Measurements from ENCODE around the gene HIP1R.

The HIP1R gene

DNA sequence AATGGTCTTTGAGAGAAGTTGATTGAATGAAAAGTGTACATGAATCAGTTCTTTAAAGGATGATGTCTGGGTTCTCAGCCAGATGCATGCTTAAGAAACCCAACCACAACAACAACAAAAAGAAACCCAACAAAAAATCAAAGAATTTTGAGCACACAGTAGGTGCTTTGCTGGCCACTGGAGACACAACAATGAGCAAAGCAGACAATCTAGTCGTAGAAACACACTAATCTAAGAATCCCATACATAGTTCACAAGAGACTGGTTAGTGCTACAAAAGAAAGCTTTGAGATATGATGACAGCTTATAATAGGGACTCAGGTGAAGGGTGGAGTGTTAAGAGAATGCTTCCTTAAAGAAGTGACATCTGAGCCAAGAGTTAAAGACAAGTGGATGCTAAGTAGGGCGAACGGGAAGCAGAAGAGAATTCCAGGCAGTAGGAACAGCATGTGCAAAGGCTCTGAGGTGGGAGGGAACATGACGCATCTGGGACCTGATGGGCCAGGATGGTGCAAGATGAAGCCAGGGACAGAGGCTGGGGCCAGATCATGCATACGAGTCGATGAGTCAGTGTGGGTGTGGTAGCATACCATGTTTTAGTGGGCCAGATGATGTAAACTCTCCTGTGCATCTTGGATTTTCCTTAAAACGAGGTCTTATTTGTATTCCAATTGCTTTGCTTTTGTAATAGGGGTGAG is 4.6 kb upstream of the HIP1R start:
- no peak for DNase-seq

DNA sequence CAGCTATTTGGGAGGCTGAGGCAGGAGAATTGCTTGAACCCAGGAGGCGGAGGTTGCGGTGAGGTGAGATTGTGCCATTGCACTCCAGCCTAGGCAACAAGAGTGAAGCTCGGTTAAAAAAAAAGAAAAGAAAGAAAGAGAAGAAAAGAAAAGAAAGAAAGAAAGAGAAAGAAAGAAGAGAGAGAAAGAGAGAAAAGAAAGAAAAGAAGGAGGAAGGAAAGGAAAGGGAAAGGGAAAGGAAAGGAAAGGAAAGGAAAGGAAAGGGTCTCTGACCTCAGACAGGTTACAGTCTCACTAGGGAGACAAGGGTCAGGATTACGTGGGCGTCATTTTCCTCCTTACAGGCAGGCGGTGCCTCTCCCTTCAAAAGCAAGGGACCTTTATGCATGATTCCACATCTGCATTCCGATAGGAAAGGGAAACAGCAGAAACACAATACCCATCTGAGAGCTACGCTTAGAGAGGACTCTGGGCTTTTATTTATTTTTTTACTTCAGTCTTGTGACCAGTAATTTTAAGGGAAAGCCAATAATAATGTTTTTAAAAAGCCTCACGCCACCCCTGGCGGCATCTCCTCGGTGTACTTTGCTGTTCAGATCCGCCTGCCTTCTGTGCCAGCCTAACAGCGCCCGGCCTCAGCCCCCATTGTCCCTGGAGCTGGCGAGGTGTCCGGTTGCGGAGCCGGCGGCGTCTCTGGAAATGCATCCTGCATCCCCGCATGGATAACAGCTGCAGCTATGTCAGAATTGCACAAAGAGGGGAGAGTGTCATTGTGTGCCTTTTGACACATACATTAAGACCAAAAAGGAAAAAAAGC is 945 bp upstream of the HIP1R start:
- no peak for DNase-seq

DNA sequence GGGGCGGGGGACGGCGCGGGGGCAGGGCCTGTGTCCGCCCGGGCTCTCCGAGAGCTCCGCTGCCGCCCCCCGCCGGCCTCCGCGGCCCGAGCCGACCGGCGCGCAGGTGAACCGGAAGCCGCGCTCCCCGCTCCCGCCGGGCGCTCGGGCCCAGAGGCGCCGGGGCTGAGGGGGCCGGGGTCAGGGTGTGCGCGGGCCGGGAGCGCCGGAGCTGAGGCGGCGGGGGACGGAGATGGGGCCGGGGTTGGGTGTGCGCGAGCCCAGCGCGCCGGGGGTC is 431 bp downstream of the HIP1R start:
- DNase-seq: no peak

DNA sequence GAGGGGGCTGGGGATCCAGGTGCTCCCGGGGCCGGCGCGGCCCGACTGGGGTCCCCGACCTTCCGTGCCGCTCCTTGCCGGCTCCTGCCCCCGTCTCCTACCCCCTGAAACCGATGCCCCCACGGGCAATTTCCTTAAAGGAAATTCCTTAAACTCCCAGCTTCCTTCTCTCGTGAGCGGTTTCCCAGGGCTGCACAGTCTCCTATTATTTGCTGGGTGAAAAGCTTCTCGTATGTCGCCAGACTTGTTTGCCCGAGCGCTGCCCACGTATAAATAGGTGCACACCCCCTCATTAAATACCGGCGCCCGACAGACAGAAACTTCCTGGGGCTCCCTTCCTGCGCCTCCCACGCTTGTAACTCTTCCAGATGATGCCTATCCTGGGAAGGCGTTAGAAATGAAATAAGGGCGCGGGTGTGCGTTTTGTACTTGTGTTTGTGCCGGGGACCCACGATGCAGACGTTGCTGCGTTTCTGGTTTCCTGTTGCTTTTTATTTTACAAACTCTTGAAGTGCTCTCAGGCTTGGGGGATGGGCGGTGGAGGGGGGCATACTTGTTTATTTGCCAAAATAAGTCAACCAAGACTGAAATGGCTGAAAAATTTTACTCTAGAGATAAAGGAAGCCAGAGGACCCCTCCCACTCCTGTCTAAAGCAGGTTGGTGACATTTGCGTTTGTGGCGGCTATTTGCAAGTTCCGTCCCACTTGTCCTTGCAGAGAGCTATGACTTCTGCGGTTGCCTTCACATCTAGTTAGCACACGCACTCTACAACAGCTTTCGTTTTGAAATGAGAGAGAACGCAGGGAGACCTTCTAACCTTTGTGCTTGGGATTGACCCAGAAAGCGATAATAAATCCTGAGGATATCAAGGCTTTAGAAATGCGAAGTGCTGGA is 1.0 kb downstream of the HIP1R start:
- peak; percentile 70 for DNase-seq

DNA sequence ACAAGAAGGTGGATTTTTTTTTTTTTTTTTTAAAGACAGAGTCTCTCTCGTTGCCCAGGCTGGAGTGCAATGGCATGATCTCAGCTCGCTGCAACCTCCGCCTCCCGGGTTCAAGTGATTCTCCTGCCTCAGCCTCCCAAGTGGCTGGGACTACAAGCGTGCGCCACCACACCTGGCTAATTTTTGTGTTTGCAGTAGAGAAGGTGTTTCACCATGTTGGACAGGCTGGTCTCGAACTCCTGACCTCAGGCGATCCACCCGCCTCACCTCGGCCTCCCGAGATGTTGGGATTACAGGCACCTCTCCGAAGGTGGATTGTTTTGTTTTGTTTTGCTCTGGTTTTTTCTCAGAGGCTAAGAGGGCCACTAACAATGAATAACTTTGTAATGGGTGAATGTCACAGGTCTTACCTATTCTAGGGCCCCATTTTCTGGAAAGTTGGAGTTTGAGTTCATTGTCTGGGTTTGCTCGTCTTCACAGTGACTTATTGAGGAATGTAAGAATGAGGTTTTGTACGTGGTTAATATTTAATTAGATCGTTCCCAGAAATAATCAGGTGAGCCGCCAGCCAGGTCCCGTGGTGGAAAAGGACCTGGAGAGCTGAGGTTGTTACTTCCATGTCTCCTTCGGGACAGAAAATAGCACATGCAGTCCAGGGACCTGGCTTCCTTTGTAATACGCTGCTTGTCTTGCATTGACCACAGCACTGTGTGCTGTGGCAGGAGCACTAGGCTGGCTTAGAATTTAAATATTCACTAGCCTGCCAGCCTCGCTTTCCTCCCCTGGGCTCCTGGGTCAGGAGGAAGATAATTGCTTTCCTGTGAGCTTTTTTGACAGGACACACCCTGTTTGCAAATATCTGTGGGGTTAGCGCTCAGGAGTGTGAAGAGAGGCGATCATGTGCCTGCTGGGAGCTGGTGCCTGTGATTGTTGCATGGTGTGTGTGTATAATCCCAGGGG is 2.3 kb downstream of the HIP1R start:
- DNase-seq: peak; percentile 2

DNA sequence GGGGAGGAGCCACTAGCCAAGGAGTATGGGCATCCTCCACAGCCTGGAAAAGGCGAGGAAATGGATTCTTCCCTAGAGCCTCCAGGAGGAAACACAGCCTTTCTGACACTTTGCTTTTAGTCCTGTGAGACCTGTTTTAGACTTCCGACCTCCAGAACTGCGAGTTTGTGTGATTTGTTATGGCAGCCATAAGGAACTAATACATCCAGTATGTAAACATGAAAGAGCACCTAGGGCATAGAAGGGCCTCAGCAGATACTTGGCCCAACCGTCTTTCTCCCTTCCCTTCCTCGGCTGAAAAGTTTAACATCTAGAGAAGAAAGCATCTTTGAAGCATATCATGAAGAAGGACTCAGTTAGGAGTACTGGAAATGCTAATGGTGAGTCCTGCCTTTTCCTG is 3.6 kb downstream of the HIP1R start:
- peak; percentile 7 for DNase-seq

DNA sequence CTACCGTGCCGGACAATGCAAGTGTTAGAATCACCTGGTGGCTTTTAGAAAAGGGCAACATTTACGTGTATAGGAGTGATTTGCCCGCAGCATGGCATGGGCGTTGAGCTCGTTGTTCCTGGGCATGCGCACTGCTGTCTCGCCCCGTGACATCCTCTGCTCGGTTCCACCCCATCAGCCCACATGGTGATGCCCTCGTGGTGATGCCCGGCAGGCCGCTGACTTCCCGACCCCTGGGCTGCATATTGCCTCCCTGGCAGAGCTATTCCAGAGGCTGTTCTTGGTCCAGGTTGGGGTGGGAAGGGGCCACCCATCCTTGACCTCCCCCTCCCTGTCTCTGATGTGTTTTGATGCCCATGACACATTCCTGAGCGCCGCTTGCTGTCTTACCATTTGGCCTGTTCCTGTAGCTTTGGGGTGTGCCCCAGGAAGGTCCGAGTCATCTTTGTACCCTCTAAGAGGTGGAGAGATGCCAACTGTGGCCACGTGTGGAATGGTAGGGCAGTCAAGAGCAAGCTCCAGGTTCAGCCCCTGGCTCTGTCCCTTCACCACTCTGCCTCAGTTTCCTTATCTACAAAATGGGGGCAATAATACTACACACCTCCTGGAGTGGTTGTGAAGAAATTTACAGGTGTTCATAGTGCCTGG is 4.8 kb downstream of the HIP1R start:
- peak; percentile 5 for DNase-seq

DNA sequence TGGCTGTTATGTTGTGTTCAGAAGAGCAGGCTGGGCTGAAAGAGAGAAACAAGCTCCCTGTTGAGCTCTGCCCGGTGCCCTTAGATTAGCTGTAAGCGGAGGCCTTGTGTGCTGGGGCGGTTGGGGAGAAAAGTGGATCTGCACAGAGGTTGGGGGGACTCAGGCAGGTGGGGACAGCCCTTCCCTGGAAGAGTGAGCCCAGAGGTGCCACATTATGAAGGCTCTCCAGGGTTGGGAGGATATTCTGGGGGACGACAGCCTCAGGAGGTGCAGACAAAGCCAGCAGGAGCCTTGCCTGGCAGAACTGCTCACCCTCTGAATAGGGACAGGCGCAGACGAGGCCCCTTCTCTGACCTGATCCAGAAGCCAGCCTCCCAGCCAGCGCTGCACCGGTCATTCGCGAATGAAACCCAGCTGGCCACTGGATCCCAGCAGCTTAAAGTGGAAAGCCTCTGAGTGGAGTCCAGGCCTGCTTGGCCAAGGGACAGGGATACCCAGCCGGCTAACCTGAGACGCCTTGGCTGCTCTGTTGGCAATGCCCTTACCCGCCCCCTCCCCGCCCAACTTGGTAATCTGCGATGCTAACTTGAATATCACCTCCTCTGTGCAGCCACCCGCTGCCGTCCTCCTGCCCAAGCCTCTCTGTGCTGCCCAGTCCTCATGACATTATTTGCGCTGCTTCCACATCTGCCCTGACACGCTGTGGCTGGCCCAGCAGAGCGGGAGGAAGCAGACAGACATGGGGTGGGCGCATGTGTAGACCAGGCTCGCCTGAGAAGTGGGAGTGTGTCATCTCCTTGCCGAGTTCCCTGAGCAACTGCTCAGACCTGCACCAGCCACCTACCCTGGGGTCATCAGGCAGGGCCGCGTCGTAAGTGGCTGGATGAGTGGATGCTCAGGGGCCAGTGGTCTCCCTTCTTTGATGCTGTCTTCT is 5.6 kb downstream of the HIP1R start:
- DNase-seq: peak; percentile 9

DNA sequence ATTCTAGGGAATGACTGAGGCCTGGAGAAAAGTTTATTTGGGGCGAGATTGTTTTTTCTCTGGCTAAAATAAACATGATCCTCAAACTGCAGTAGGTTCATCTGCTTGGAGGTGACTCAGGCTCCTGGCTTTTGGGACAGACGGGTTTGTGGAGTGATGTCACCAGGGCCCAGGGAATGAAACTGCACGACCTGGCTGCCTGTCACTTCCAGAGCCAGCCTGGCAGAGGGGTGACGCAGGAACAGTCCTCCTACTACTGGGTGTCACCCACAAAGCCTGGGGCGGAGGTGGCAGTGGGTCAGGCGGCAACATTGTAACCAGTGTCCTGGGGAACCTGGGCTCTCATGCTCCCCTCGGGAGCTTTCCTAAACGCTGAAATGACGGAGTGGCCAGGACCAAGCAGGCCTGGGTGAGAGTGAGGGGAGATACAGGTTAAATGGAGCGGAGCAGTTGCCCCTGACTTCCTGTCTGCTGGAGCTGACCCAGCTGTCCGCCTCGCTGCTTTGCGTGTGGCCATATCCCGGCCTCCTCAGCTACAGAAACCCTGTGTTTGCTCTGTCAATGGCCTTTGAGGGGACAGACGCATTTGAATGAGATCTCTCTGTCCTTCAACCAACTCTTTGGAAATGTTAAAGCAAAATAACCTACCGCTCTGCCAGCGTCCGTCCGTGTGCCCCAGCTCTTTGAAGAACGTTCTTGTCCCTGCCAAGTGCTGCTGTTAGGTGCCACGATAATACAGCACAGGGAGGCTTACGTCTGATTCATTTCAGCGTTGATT is 6.5 kb downstream of the HIP1R start:
- DNase-seq: peak; percentile 10

DNA sequence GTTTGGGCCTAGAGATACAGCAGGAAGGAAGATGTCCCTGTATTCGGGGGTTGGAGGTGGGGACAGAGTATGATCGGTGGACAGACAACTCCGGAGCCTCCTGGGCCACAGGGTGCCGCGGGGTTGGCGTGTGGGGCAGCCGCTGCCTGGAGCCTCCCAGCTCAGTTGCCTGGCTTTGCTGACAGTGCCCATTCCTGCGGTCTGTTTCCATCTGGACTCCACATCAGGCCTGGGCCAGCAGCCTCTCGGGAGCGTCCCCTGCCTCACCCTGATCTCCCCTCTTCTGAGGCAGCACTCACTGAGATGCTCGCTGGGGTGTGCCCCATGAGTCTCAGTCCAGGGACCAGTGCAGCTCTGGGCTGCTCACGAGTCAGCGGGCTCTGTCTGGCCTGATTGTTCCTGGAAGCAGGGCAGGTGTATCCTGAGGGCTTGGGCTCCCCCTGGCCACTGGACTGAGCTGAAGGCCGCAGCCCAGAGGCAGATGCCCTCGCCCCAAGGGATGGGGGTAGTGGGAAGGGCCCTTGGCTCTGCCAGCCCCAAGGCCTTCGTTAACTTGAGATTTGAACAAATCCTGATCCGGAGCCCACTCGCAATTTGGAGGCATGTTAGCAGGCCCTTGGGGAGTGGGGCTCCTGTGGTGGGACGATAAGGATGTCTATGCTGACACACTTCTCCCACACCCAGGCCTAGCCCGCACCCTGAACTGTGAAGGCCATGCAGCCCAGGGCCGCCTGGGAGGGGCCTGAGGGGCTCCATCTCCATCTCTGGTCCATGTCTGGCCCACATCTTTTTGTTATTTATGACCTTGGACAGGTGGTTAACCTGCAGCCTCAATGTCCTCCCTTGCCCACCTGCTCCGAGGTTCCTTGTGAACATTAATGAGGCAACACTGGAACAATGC is 7.5 kb downstream of the HIP1R start:
- DNase-seq: peak; percentile 13

DNA sequence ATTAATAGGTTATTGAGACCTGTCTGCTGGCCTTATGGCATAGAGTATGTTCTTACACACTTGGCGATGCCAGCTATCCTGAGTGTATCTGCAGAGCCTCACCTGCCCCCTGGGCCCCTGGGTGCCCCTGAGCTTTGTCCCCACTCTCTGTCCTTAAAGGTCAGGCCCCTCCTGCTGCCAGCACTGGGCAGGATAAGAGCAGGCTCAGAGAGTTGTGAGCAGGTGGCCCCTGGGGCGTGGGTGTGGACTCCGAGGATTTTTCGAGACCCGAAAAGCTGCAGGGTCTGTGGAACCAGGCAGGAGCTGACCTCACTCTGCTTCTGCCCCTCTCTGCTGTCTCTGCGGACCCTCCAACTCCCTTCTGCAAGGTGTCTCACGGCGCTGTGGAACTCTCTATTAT is 8.2 kb downstream of the HIP1R start:
- DNase-seq: peak; percentile 4

DNA sequence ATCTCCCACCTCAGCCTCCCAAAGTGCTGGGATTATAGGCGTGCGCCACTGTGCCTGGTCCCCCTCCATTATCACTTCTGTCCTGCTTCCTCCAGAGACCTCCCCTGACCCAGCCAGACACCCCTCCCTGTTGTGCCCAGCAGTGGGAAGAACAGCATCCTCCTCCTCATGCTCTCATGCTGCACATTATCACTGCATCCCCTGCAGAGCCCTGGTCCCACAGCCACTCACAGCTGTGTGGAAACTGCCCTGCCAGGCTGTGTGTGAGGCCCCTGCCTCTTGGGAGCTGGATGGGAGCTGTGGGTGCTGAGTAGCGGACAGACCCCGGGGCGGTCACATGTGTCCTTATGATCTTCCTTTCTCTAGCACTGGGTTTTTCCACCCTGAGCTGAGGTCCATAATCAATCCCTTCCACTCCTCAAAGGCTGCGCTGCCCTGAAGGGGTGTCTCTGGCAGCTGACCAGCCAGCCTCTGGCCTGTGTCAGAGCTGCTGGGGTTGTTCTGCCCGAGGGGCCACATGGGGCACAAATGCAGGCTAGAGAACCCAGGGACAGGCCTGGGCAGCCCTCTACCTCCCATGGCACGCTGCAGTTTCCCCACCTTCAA is 9.2 kb downstream of the HIP1R start:
- DNase-seq: no peak

DNA sequence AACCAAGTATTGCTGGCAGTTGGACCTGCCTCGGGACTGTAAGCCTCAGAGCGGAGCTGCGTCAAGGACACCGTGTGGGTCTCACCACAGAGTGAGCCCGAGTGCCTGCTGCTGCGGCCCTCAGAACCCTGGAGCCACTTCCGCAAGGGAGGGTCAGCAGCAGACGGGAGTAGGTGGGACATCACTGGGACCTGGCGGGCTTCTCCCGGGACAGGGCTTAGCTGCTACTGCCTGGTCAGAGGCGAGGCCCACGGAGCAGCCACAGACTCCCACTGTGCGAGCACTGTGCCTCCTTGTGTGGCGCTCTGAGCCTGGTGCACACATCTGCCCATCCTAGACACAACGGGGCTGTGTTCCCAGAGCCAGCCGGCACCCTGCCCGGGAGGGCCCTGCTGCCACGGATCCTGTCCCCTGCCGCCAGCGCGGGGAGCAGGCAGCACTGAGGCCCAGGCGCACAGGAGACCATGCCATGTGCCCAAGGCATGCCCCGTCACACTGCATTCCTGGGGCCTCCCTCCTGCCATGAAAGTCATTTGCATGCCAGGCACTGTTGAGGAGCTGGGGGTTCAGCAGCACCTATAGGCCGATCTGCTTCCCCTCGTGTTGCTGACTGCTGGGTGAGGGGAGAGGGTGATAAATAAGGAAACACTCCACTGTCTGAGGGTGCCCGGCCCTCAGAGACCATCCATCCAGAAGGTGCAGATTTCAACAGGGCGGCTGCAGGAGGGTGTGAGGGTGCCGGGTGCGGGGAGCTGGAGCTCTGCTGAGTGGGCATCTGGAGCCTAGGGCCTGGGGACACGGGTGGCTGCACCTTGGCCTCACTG is 10.0 kb downstream of the HIP1R start:
- peak; percentile 11 for DNase-seq

DNA sequence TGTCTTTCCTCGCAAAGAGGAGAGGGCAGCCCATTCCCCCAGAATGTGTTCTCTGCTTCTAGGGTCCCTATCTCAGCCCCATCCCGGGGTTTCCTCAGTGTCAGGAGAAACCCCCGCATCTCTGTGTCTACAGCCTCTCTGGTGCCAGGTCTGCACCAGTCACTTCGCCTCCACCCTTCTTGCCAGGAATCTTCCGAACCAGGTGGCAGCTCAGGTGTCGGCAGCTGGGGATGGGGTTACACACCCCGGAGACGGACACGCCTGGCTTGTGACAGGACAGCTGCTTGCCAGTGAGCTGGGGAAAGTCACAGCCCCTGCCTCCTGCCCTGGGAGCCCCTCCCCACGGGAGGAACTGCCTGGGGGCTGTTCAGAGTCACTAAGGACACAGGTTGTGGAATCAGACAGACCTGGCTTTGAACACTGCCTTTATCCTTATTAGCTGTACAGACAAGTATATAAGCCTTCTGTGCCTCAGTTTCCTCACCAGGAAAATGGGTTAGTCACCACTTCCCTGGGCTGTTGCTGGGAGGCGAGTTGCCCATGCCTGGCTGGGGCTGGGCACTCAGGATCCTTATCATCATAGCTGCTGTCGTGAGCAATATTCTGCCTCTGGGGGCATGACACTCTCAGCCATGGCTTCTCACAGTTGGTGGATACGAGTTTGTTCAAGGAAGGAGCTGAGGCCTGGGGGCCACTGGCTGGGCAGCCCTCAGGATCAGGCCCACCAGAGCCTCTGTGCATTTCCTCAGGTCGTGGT is 10.8 kb downstream of the HIP1R start:
- no peak for DNase-seq

DNA sequence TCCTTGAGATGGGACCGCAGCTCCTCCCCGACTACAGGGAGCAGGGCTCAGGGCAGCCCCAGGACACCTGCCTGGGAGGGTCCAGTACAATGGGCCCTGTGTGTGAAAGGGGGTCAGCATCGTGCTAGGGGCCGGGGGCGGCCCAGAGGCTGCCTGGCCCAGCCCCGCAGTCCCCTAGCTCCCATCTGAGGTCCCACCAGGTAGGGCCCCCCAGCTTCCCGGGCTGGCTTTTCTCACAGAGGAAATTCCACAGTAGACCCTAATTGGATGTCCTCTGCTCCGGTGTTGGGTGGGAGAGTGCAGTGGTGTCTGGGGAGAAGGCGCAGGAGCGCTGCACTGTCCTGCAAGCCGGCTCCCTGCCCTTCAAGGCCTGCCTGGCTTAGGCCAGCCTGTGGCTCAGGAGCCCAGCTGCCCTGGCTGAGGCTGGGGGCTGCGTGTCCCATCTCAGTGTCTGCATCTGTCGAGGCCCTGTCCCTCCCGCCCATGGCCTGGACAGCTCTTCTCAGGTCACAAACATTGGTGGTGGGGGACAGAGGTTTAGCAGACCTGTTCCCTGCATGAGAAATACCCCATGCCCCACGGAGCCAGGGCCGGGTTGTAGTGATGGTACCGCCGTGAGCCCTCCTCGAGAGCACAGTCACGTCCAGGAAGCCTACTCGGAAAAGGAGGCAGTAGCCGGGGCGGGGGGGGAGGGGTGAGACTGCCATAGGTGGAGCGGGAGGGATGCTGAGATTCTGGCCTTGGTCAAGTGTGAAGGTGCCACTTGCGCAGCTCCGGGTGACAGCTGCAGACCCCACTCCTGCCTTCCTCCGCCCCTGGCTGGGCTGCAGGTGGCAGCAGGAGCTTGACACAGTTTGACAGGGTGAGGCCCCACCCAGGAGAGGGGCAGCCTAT is 11.6 kb downstream of the HIP1R start:
- DNase-seq: no peak

DNA sequence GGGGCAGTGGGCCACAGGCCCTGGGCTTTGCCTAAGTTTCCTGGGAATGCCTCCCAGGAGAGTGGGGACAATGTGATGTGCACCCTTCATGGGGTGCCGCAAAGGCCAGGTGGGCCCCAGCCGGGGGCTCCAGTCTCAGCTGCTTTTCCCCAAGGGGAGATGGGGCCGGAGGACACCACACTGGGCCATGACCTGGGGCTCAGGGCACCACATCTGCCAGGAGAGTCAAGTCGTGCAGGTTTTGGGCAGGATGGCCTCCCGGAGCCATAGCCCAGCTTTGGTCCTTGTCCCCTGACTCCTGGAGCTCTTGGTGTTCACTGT is 12.2 kb downstream of the HIP1R start:
- no peak for DNase-seq

All from CD4-positive, alpha-beta T cell treated with Interleukin-15 for 1 hour (primary cell).